Measurements from ENCODE around the gene GALM.
"Not testable (repeated sequence)": the region's sequence is repeated elsewhere in the genome, so short reads cannot be mapped to it uniquely, and the experiment has no call there.

Gene GALM

GRCh38 chr2:38650012-38650411, 15.9 kb upstream of the GALM start:
- no peak for DNase-seq

GRCh38 chr2:38650717-38651116, 15.2 kb upstream of the GALM start:
- no peak for DNase-seq

DNA sequence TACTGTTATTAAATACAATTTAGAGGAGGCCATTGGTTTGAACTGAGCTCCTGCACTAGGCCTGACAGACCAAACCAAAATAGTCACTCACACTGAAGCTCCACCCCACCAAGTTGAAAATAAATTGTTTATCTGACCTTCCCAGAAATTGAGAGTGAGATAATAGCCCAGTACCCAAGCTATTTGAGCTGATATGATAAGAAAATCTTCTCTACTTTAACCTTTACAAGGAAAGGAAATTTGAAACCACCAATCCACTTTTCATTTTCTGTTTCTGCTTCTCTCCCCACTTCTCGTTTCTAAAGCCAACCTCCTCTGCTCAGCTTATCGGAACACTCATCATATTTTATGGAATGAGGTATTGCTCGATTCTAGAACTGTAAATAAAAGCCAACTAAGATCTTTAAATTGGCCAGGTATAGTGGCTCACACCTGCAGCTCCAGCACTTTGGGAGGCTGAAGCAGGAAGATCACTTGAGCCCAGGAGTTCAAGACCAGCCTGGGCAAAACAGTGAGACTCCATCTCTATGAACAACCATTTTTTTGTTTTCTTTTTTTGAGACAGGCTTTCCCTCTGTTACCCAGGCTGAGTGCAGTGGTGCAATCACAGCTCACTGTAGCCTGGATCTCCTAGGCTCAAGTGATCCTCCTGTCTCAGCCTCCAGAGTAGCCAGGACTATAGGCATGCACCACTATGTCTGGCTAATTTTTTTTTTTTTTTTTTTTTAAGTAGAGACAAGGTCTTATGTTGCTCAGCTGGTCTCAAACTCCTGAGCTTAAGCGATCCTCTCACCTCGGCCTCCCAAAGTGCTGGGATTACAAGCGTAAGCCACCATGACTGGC, 13.3 kb upstream of the GALM start:
- DNase-seq = no peak

GRCh38 chr2:38653380-38653714, 12.6 kb upstream of the GALM start:
- no peak for DNase-seq

GRCh38 chr2:38653715-38654527, 12.0 kb upstream of the GALM start:
- DNase-seq = no peak

DNA sequence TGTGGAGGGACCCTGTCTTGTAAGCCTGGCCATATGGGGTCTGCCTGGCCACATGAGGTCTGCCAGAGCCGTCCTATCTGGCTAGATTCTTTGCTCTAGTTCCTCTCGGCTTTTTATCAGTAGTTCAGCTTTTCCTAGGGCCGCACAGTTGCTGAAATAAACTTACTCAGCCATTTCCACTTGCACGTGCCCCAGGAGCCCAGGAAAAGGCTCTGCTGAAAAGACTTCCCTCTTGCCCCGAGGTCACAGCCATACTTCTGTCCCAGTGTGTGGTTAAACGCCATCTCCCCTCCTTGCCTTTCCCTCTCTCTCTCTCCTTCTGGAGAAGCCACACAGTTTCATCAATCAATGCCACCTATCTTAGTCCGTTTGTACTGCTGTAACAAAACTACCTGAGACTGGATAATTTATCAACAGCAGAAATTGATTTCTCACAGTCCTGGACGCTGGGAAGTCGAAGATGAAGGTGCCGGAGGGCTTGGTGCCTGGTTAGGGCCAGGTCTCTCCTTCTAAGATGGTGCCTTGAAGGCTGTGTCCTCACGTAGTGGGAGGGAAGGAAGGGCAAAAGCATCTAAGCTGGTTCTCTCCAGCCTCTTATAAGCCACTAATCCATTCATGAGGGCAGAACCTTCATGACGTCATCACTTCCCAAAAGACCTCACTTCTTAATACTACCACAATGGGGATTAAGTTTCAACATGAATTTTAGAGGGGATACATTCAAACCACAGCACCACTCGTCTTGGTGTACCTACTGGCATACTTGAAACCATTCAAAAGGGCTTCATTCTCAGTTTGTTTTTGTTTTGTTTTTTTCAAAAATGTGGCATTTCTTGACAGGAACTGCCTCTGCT, 11.2 kb upstream of the GALM start:
- no peak for DNase-seq

GRCh38 chr2:38655441-38655840, 10.5 kb upstream of the GALM start:
- DNase-seq = no peak

- no peak for DNase-seq
Measured at GRCh38 chr2:38656866-38657480, 8.9 kb upstream of the GALM start.

DNA sequence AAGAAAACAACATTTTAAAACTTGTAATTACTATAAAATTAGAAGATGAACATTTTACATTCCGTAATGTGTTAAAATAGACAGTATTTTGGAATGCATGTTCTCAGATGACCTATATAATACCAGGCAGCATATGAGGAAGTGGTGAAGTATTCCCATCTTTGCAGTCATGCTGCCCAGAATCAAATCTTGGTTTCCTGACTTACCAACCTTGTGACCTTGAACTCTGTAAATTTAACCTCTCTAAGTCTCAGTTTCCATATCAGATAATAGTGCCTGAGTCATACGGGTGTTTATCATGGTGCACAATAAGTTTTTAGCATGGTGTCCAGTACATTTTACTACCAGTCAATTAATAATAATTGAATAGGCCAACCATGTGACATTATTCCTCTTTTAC, 7.3 kb upstream of the GALM start:
- DNase-seq = no peak

GRCh38 chr2:38659115-38659514, 6.8 kb upstream of the GALM start:
- no peak for DNase-seq

DNA sequence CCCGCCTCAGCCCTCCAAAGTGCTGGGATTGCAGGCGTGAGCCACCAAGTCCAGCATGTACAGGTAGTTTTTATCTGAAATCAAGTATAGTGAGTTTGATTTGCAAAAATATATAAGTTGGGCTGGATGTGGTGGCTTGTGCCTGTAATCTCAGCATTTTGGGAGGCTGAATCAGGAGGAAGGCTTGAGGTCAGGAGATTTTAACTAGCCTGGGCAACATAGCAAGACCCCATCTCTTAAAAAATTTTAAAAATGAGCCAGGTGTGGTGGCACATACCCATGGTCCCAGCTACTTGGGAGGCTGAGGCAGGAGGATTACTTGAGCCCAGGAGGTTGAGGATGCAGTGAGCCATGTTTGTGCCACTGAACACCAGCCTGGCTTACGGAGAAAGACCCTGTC, 5.6 kb upstream of the GALM start:
- no peak for DNase-seq

DNA sequence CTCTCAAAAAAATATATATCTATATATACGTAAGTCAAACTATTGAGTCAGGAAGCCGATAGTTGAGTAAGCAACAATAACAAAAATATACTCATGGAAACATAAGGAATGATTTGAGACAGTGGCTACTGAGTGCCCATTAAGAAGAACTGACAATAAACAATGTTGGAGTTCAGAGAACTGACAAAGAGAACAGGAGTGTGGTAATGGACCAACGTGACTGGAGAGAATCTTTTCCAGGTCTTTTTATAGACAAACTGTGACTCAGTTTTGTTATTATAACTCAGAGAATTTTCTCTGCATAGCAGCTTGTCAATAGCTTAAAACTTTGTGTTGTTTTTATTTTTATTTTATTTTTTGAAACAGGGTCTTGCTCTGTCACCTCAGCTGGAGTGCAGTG, 4.6 kb upstream of the GALM start:
- no peak for DNase-seq

DNA sequence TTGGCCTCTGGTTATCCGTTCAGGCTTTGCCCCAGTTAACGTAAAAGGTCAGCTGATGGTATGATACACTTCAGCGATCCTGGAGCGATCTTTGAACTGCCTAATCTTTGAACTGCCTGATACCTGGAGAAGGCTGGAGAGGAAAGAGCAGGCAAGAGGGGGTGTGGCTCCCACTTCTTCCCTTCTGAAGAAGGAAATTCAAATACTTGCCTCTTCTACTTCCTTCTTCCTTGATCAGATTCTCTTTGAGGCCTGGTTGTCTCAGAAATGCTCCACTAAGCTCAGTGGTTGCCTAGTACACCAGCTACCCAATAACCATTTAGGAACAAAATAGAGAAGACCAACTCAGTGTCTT, 619 bp downstream of the GALM start:
- no peak for DNase-seq

DNA sequence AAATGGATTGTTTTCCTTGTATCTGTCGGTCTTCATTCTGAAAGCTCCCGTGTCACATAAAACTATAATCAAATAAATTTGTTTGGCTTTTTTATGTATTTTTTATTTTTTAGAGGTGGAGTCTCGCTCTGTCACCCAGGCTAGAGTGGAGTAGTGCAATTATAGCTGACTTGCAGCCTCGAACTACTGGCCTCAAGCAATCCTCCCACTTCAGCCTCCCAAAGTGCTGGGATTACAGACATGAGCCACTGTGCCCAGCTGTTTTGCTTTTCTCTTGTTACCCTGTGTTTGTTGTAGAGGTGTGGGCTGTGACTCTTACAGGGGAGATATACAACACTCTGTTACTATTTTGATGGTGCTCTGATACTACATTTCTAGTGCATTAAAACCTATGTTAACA, 2.2 kb downstream of the GALM start:
- no peak for DNase-seq

DNA sequence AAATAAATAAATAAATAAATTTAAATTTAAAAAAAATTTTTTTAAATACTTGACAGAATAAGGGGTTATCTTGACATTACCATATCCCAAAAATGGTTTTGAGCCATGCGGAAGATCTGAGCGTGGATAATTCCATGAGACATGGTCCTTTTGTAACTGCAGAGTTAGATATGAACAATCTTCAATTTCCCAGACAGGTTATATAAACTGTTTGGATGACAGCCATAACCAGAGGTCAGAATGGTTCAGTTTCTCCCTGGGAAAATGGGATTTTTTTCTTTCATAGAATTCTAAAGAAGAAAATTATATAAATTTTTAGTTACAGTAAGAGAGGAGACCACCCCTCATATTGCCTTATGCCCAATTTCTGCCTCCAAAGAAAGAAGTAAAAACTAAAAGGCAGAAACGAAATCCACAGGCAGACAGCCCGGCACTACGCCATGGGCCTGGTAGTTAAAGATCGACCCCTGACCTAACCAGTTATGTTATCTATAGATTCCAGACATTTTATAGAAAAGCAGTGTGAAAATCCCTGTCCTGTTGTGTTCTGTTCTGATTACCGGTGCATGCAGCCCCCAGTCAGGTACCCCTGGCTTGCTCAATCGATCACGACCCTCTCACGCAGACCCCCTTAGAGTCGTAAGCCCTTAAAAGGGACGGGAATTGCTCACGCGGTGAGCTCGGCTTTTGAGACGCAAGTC, 3.0 kb downstream of the GALM start:
- DNase-seq = no peak

- no peak for DNase-seq
Measured at GRCh38 chr2:38671303-38671702, 5.4 kb downstream of the GALM start.

DNA sequence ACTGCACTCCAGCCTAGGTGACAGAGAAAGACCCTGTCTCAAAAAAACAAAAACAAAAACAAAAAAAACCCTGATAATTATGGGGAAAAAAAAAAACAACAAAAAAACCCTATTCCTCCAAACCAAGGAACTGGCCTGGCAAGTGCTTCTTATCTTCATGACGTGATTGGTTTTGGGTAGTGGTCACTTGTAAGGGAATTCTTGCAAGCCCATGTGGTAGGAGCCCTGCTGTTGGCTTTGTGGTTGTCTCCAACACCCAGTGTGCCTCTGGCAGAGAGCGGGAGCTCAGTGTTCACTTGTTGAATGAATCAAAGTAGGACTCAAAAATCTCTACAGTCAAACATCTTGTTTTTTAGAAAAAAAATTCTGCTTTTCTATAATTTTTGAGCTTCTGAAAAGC, 6.0 kb downstream of the GALM start:
- DNase-seq = no peak

DNA sequence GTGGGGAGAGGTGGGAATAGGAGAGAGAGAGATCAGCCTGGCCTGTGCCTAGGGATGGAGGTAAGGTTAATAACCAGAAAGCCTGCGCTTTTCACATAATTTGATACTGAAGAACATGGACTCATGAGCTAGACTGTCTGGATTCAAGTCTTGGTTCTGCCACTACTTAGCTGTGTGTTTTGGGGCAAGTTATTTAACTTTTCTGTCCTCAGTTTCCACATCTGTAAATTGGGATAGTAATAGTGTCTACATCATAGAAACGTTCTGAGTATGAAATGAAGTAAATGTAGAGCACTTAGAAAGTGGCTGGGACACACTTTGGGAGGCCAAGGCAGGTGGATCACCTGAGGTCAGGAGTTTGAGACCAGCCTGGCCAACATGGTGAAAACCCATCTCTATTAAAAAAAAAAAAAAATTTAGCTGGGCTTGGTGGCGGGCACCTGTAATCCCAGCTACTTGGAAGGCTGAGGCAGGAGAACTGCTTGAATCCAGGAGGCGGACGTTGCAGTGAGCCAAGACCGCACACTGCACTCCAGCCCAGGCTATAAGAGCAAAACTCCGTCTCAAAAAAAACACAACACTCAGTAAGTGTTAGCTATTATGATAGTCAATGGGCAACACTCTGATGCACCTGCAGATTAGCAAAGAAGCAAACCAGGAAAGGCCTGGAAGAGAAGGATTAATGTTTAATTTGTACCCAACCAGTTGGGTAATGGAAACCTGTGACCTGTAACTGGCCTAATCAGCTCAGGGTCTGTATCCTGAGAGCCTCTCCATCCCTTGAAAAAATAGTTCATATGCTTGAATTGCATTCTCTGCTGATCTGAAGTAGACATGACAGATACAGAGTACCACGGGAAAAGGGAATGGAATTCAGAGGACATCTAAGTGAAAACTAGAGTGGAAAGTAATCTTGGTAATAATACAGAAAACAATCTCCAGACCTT, 6.8 kb downstream of the GALM start:
- DNase-seq = no peak

- DNase-seq = no peak
Measured at GRCh38 chr2:38676681-38677080, 10.8 kb downstream of the GALM start.

- not testable (repeated sequence) for DNase-seq
Measured at GRCh38 chr2:38680868-38681267, 15.0 kb downstream of the GALM start.

DNA sequence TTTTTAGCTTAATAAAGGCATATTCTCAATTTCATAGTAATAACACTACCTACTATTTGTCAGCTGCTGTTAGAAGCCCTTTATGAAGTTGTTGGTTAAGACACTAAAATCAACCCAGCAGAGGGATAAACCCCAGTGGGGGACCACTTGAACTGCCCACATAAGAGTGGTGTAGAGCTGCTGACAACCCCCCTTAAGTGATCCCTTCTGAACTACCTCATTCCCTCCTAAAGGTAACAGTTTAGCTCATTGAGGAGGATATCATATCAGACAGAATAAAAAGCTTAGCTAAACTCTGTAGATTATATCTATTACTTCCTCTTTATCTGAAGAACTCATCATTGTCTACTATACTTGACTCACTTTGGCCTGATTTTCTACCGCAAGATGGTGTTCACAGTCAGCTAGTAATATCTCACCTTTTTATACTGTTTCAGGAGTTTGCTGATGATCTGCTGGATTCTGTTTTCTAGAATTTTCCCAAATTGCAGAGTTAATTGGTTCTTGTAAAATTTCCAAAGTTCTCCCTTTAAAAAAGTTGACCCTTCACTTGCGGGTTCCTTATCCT, 16.2 kb downstream of the GALM start:
- DNase-seq = no peak
